HG02938 (cell line): ENCODE measurements around the gene WDR20.

Experiments used
- ATAC-seq: cut with Tn5 transposase; IDR thresholded peaks from one replicate; pipeline ENCODE4 v1.9.1; 2021; ENCODE audit warnings: mild to moderate bottlenecking, moderate library complexity; ENCODE audit not compliant: unreplicated experiment

WDR20 gene

DNA sequence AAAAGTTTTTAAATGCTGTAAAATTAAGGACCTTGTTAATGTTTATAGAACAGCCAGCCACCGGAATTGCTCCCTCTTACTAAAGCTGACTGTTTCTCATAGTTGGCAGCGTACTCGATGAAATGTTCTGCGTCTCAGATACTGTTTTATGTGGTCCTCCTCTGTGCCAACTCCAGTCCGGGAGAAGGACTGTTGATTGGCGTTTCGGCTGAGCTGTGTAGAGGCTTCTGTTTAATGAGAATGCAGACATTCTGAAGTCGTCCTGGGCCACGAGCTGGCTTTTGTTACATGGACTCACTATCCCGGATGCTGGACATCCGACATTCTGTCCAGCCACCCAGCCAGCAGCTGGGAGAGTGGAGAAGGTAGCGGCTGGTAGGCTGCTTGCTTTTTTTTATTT is 75.4 kb downstream of the WDR20 start:
- no peak for ATAC-seq

DNA sequence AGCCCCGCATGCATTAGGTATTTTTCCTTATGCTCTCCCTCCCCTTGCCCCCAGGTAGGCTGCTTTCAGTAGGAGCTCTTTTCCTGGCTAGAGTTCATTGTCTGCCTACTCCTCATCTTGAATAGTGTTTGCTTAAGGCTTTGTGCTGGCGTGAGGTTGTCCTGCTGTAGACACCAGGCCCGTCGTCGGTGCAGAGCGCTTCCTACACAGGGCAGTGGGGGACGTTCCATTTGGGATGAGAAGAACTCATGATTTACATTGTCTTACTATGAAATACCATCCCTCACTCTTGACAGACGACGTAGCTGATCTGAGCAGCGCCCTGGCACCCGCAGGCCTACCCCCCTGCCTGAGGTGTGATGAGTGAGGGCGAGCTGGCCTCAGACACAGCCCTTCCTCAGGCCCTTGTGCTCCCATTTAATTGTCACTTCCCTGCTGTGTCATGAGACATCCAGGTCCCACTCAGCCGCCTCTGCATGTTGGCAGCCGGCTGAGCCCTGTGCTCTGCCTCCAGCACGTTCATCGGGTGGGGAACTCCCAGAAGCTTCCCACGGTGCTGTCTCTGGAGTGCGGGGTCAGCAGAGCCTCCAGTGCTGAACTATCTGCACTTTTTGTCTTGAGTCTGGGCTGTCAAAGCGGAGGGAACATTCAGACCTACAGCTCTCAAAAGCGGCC is 76.0 kb downstream of the WDR20 start:
- no peak for ATAC-seq

DNA sequence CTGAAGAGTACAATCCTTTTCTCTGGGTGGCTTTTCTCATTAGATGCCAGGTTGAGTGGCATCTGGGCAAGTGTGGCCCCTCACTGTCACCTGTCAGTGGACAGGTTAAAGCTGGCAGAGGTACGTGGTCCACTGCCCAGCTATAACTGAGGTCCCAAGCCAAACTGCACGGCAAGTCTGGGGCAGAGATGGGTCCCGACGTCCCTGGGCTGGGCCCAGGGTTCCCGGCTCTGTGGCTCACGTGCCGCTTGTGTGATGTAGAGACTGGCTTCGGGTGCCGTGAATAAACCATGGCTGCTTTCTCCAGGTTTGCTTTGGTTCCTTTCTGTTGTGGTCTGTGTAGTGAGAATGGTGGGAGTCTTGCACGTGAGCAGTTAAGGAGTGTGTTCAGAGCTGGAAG is 77.7 kb downstream of the WDR20 start:
- ATAC-seq, result no peak

DNA sequence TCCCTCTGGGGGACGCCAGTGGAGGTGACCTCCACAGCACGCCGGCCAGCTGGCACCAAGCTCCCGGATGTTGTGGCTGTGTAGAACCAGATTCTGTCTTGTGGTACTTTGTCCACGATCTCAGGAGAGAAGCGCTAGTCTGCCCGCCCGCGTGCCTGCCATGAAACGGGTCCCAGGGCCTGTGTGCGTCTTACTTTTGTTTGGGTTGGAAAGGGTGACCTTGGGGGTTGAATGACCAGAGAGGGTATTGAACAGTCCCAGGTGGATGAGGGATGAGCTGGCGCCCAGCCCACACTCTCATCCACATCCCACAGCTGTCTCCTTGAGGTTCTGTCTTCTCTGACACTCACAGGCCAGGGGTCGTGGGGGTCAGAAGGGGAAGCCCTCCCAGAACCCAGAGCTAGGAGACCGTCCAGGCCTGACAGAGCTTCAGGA is 78.3 kb downstream of the WDR20 start:
- ATAC-seq, result no peak

DNA sequence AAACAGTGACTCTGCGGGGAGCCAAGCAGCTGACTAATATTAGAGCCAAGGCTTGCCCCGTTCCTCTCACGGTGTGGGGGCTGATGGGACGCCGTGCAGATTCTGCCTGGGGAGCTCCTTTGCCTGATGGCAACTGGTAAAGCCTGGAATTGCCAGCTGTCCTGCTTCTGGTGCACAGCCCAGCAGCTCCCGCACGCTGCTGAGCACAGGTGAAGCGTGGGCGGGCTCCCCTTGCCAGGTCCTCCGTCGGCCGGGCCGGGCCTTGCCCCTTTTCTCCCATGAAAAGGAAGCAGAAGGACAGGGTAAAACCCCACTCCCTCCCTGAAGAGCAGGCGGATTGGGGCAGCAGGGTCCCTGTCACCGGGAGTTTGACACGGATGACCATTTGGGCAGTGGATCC is 79.0 kb downstream of the WDR20 start:
- no peak for ATAC-seq

DNA sequence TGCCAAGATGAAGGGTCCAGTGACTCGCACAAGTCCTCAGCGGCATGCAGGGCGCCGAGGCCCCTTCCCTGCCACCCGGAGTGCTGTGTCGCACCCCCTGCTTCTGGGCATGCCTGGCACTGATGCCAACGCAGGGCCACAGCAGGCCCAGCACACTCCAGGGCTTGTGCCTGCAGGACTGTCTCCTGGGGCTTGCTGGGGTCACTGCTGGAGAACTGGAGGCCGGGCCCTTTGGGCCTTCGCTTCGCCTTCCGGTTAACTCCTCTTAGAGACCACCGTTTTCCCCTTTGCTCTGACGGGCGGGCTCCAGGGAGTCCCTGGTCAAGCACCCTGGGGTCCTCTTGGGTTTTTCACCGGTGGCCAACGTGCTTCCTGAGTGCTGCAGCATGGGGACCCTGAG is 79.6 kb downstream of the WDR20 start:
- ATAC-seq, result no peak

DNA sequence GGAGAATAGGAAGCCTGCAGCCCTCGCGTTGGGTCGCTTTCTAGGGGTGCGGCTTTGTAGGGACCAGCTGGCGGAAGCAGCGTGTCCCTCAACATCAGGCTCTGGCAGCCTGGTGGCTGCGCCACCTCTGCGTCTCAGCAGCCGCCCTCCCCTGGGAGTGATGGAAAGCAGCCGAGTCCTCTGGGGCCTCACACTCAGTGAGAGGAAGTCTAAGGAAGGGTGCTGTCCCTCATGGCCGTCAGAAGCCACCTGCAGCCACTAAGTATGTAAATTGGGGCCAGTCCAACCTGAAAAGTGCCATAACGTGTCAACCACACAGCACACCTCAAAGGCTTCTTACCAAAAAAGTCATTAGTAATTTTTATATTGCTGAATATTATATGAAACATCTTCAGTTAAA is 80.3 kb downstream of the WDR20 start:
- peak; percentile 92 for ATAC-seq

DNA sequence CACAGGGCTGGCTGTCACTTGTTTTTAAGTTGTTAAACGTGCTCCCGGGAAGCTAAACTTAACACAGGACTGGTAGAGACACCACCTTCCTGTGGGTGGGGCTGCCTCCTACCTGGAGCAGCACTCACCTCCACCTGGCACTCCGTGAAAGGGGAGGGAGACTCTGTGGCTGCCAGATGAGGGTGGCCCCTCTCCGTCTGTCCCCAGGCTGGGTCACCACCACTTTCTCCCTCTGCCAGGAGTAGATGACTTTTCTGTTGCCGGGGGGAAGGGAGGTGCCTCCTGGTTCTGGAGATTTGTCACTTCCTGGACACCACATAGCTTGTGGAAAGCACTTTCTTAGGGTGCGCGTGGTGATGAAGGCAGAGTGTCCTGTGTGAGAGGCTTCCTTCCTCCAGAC is 81.3 kb downstream of the WDR20 start:
- ATAC-seq, result no peak

DNA sequence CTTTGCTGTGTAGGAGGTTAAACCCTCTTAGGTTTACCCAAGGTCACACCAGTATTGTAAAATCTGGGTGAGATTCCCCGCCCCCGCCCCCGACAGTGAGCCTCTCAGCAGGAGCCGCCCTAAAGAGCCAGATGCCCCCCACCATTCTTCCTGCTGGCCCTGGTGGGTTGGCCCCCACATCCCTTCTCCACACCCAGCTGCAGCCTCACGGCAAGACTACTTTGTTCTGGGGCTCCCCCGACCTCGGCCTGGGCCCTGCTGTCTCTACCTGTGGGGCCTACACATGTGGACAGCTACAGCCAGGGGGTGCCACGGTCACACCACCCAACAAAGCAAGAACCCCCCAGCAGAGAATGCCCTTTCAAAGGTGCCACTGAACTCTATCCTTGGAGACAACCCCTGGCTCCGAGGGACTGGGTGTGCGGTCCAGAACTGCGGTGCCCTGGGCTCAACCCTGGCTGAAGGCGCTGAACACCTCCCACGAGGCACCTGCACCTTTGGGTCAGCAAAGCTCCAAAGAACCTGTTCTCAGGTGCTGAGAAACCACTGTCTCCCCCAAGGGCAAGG is 82.4 kb downstream of the WDR20 start:
- no peak for ATAC-seq

DNA sequence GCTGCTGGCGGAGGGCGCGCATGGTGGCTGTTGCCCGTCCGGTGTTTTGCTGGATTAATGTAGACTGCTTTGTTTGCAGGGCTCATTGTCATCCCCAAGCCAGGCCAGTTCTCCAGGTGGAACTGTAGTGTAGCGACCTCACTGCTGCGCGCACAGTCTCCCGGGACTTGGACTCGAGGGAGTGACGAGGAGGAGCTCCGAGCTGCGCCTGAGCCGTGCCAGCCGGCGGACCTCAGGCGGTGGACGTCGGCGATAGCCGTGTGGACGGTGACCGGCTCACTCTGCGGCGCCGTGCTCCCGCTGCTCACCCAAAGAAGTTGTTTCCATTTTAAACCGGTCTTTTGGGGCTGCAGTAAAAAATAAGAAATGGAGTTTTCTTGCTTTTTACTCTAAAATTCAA is 83.1 kb downstream of the WDR20 start:
- no peak for ATAC-seq

DNA sequence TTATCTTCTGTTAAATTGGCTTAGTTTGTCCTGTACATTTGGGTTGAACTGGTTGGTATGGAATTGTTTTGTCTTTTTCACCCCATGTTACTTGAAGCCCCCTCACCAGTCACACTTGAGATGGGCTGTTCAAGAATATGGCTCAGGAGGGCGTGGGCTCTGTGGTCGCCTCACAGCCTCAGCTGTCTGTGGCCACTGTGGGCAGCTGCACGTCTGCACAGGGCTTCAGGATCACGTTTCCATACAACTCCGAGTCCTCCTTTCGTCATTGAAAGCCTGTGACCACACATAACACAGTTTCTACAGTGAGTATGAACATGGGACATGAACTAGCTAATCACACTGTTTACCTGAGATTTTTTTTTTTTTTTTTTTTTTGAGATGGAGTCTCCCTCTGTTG is 84.0 kb downstream of the WDR20 start:
- ATAC-seq, result no peak

DNA sequence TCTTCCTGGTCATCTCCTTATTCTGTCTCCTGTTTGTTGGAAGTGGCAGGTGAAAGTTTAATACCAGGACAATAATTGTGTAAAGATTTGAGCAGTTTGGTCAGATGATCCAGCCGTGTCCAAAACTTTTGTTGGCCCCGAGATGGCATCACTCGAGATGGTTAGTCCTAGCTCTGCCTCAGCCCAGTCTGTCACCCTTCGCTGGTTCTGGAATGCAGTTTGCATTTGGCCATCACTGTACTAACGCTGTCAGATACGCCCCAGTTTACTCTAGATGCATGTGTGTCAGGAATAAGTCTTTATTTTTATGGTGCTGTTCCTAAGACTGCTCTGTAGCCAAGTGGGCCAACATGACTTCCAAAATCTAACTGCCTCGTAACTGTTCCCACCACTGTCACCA is 85.7 kb downstream of the WDR20 start:
- ATAC-seq, result no peak

DNA sequence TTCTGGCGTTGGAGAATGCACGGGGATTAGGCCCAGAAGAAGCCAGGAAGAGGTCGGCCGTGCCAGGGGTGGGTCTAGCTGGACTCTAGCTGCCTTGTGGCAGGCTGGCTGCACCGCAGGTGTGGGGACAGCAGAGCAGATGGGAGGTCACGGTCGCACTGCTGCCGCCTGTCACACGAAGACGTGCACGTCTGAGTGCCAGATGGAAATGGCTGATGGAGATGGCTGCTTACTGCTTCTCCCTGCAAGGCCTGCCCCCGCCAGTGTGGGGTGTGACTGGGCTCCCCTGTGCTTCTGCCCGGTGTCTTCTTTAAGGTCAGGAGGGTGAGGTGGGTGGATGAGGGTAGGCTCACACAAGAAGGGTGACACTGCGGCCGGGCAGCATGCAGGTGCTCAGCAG is 86.2 kb downstream of the WDR20 start:
- no peak for ATAC-seq

DNA sequence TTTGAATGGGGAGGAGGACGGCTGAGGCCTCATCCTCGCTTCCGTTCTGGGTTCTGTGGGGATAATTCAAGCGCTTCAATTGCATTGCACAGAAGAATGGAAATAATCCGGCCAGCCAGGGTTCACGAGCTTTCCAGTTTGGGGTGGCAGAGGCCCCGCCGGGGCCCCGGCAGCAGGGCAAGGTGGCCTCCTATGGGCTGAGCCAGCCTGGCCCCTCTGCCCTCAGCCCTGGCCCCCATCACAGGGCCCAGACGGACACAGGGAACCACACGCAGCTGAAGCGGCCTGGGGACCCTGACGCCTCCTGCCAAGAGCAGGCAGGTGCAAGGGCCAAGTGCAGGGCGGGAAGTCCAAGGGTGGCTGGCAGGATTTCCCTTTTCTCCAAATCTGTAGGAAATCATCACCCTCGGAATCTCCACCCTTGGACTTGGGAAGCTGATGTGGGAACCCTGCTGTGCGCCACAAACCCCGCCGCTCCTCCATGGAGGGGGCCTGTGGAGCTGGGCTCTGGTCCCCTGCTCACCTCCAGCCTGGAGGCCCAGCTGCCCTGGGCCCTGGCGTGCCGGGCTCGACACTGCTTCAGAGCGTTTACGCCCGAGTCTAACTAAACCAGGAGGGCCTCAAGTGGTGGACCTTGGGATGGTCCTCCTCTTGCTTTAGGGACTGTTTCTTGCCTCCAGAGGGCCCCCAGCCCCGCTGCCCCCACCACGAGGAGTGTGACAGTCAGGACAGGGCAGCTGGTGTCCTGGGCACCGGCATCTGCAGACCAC is 86.8 kb downstream of the WDR20 start:
- no peak for ATAC-seq

DNA sequence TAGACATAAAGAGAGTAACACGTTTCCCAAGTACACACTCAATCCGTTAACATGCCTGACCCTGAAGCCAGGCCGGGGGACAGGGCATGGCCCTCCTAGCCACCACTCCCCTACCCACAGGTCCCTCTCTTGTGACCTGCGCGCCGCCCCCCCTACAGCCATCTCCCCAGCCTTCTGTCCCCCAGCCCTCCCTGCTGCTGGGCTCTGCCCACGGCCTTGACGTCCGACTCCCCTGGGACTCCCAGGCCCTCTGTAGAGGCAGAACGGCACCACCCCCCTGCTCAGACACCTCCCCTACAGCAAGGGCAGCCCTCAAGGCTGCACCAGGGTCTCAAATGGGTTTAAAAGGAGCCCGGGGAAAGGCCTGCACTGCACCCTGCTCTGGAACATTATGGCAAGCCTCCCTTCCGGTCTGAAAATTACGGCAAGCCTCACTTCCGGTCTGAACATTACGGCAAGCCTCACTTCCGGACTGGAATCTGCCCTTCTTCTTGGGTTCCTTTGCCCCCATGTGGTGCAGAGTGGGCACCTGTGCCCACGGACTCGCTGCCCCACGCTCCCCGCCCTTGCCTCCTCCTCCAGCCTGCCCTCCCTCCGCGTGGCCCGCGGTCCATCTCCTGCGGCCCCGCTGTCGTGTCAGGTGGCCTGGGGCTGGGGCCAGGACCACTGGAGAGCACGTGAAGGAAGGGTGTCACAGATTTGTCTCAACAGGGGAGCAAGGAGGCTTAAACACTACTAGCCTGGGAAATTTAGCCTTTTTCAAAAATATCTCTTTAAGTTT is 87.7 kb downstream of the WDR20 start:
- ATAC-seq, result no peak

DNA sequence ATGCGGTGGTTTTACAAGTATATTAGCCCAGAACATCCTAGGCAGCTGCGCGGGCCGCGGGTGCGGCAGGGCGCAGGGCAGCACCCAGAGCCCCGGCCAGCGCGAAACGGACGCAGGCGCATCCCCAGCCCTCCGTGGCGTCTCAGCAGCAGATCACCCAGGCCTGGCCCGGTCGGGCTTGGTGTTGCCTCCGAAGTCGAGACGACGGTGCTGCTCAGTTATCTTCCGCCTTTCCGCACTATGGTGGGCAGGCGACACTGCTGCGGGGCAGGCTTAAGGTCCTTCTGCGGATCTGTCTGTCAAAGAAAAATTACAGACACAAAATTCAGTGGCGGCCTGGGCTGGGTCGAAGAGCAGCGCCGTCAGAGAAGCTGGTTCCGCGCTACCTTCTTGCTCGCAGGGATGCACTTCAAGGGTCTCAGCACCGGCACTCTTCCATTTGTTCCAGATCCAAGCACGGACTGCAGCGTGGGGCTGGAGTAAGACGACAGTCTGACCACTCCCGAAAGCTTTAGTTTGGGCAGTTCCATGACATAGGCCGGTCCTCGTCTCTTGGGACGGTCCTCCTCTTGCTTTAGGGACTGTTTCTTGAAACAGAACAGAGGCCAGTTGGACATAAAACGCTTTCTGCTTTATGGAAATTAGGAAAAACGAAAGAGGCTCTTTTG is 89.5 kb downstream of the WDR20 start:
- no peak for ATAC-seq

DNA sequence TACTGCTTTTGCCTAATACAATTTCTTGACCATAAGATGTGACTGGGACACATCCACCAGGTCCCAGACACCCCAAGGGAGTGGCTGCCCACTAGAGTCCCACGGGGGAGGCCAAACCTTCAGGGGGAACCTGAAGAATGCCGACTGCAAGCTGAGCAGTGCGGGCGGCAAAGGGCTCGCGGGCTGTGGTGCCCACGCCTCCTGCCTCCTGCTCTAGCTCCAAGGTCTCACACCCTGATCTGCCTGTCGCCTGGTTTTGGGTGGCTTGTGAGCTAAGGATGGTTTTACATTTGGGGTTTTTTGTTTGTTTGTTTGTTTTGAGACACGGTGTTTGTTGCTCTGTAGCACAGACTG is 90.0 kb downstream of the WDR20 start:
- ATAC-seq, result no peak

DNA sequence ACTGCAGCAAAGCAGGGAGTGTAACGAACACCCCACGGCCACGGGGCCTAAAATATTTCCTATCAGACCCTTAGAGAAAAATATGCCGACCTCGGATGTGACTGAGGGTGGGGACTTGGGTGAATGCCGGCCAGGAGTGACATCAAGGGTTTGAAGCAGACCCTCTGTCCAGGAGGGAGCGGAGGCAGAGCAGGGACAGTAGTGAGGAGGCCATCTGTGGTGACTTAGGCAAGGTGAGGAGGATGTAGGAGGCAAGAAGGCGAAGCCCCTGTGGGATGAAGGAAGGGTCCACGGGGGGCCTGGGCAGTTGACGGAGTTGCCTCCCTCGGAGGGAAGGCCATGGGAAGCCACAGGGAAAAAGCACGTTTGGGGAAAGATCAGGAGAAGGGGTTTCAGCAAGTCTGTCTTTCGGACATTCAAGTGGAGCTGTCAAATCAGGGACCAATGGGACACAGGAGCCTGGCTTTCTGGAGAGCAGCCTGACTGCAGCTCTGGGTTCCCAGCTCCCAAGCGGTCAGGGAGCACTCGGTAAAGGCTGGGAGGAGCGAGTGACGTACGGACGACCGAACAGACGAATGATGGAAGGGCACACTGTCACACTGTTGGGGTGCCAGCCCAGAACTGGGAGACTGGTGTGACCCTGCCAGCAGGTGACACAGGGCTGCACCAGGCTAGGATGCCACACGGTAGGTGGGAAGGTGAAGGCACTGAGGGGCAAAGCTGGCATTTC is 90.9 kb downstream of the WDR20 start:
- ATAC-seq, result no peak

DNA sequence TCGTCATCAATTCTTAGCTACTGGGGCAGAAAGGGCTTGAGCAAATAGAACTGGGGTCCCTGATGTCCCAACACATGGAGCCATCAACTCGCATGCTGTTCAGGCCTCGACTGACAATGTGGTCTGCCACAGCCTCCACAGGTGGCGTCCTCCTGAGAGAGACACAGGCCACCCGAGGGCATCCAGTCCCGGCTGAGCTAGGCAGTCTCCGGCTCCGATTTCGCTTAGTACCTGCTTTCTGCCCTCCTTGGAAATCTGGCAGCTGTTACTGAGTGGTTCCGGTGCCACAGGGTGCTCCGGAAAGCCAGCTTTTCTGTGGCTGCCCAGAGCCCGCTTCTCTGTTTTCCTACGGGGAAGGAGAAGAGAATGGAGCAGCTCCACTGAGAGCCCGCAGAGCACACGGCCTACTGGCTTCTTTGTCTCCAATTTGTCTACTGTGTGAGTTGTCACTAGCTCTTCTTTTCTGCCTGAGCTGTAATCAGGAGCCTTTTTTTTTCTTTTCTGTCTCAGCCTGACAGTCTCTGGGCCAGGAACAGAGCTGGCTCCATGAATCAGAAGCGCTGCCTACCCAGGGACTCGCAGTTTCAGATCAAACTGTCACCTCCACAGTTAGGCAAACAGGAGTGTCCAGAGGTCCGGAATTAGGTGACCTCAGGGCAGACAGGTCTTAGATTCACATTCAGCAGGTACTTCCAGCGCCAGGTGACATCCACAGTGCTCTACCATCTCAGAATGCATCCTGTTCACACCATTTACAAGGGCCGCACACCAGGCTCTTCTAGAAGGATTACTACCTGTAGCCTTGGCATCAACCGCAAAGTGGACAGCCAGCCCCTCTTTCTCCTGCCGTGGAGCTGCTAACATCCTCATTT is 92.0 kb downstream of the WDR20 start:
- no peak for ATAC-seq

DNA sequence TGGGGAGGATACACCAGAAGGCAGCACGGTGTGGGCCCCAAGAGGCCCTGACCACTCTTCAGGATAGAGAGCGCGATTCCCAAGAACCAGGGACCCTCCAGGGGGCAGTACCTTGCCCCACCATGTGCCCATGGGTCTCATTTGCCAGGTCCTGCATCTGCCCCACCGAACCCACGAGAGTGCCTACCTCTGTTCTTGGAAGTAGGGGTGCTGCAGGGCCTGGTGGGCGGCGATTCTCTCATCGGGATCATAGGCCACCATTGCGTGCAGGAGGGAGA is 92.6 kb downstream of the WDR20 start:
- ATAC-seq, result no peak
